Mesenteric fat pad (tissue), 1 donor: ENCODE results near the gene FAM53B. TPM values are rescaled to one million over a fixed set of nuclear protein-coding genes. Genes with fewer than 3 reads are reported as not detected.
"Not testable (repeated sequence)": the region's sequence is repeated elsewhere in the genome, so short reads cannot be mapped to it uniquely, and the experiment has no call there.

ENCODE experiments used
- DNase-seq: peaks from one replicate; pipeline ENCODE4 v3.0.0-alpha.2; 2020; ENCODE audit warnings: low spot score
- total RNA-seq: library from RNA; stranded (reverse); fragmentation: NEBNext Ultra II Directional; extraction: Animal tissue kit (Norgen Biotek cat#: 25700); gene quantifications from one replicate; pipeline ENCODE4 v1.2.1, GENCODE V29; 2021
- donor health status: DM: yes; HTN: yes; CAD: no.

Gene FAM53B
- total RNA-seq, 1 donor from 2014 or later, result 35.0 TPM

GRCh38 chr10:124600051-124600880, 143.9 kb downstream of the FAM53B start:
- DNase-seq, result no peak

- DNase-seq, result no peak
Measured at GRCh38 chr10:124599588-124600050, 144.6 kb downstream of the FAM53B start.

GRCh38 chr10:124598773-124599587, 145.2 kb downstream of the FAM53B start:
- DNase-seq, result no peak

- no peak for DNase-seq
Measured at GRCh38 chr10:124598196-124598595, 146.0 kb downstream of the FAM53B start.

- DNase-seq, result no peak
Measured at GRCh38 chr10:124597846-124598165, 146.4 kb downstream of the FAM53B start.

- no peak for DNase-seq
Measured at GRCh38 chr10:124596962-124597845, 147.0 kb downstream of the FAM53B start.

- no peak for DNase-seq
Measured at GRCh38 chr10:124596116-124596785, 147.9 kb downstream of the FAM53B start.

- no peak for DNase-seq
Measured at GRCh38 chr10:124595143-124595883, 148.9 kb downstream of the FAM53B start.

- no peak for DNase-seq
Measured at GRCh38 chr10:124594240-124594639, 149.9 kb downstream of the FAM53B start.

- no peak for DNase-seq
Measured at GRCh38 chr10:124593431-124593985, 150.7 kb downstream of the FAM53B start.

- DNase-seq, result no peak
Measured at GRCh38 chr10:124592736-124593430, 151.3 kb downstream of the FAM53B start.

GRCh38 chr10:124592101-124592500, 152.1 kb downstream of the FAM53B start:
- no peak for DNase-seq

- no peak for DNase-seq
Measured at GRCh38 chr10:124591123-124591495, 153.1 kb downstream of the FAM53B start.

GRCh38 chr10:124590216-124591122, 153.7 kb downstream of the FAM53B start:
- DNase-seq, result no peak

- no peak for DNase-seq
Measured at GRCh38 chr10:124589491-124590041, 154.6 kb downstream of the FAM53B start.

GRCh38 chr10:124588736-124589490, 155.3 kb downstream of the FAM53B start:
- no peak for DNase-seq

GRCh38 chr10:124588341-124588735, 155.8 kb downstream of the FAM53B start:
- not testable (repeated sequence) for DNase-seq
